GM12878 (cell line): ENCODE results near the gene STEAP1B.

ENCODE experiments used
- BCL3 ChIP-seq: IDR thresholded peaks from 2 replicates; pipeline ENCODE4 v1.6.1; 2011; ENCODE audit warnings: borderline replicate concordance, low read depth, mild to moderate bottlenecking, moderate library complexity, low read length; ENCODE audit not compliant: insufficient read depth, poor library complexity, severe bottlenecking
- CBFB ChIP-seq: IDR thresholded peaks from 2 replicates; pipeline ENCODE4 v1.6.1; 2016; ENCODE audit warnings: antibody characterized with exemption, low read depth
- CTCF ChIP-seq, 3 experiments: IDR thresholded peaks in 2 of 3; conservative IDR thresholded peaks in 1 of 3; 2 replicates each; pipeline ENCODE4 v1.5.1; 2011; ENCODE audit warnings: low read depth in 3 of 3, low read length in 3 of 3, mild to moderate bottlenecking in 3 of 3, control low read depth in 2 of 3, moderate library complexity in 2 of 3, inconsistent platforms in 1 of 3, mixed read lengths in 1 of 3; ENCODE audit not compliant: control insufficient read depth in 2 of 3, insufficient read depth in 1 of 3; ENCODE audit errors: extremely low read depth in 1 of 3
- ELK1 ChIP-seq: IDR thresholded peaks from 2 replicates; pipeline ENCODE4 v1.6.1; 2012; ENCODE audit warnings: low read depth, low read length, improper control_type of control experiment
- FOS ChIP-seq: IDR thresholded peaks from 3 replicates; pipeline ENCODE4 v1.6.1; 2011; ENCODE audit warnings: borderline replicate concordance; ENCODE audit not compliant: insufficient read length; ENCODE audit errors: extremely low read depth
- KAT2A ChIP-seq: conservative IDR thresholded peaks from 2 replicates; pipeline ENCODE4 v1.6.1; 2011; ENCODE audit warnings: low read depth, low read length; ENCODE audit not compliant: control insufficient read depth
- MTA2 ChIP-seq: fragments of 450-650 bp; IDR thresholded peaks from 2 replicates; pipeline ENCODE4 v1.6.1; 2016; ENCODE audit warnings: low read depth, mild to moderate bottlenecking, moderate library complexity
- POLR2A ChIP-seq: IDR thresholded peaks from 2 replicates; pipeline ENCODE4 v1.6.1; 2011; ENCODE audit warnings: low read depth, mild to moderate bottlenecking, low read length
- SMARCA5 ChIP-seq: fragments of 450-650 bp; IDR thresholded peaks from 2 replicates; pipeline ENCODE4 v1.6.1; 2017; ENCODE audit warnings: mild to moderate bottlenecking
- TARDBP ChIP-seq: IDR thresholded peaks from 2 replicates; pipeline ENCODE4 v1.6.1; 2016; ENCODE audit warnings: borderline replicate concordance
- TCF12 ChIP-seq: IDR thresholded peaks from 2 replicates; pipeline ENCODE4 v1.6.1; 2011; ENCODE audit warnings: low read depth, mild to moderate bottlenecking, low read length
- USF2 ChIP-seq: IDR thresholded peaks from 2 replicates; pipeline ENCODE4 v1.6.1; 2011; ENCODE audit warnings: low read depth, low read length, improper control_type of control experiment, borderline replicate concordance

GRCh38 chr7:22546769-22547168 is 46.8 kb upstream of the STEAP1B start:
- no peak for TF ChIP-seq TCF12
- TF ChIP-seq SMARCA5, result no peak
- no peak for TF ChIP-seq TARDBP
- TF ChIP-seq ELK1, result no peak
- no peak for TF ChIP-seq CTCF (IDR thresholded peaks at IDR 0.05 in 2 of 3, conservative IDR thresholded peaks at IDR 0.05 in 1 of 3; ENCODE audit: control insufficient read depth in 2 of 3, extremely low read depth in 1 of 3, insufficient read depth in 1 of 3, low read depth in 3 of 3, low read length in 3 of 3)
- TF ChIP-seq POLR2A, result no peak
- no peak for TF ChIP-seq CBFB
- TF ChIP-seq FOS, result no peak
- TF ChIP-seq KAT2A, result no peak
- no peak for TF ChIP-seq BCL3
- TF ChIP-seq MTA2, result no peak
- no peak for TF ChIP-seq USF2
